HUES48 (cell line): ENCODE results near the gene CA9.
"Not testable (repeated sequence)": the region's sequence is repeated elsewhere in the genome, so short reads cannot be mapped to it uniquely, and the experiment has no call there.

ENCODE experiments used
- H3K27ac ChIP-seq: one replicate; pipeline ENCODE4 v1.7.0; 2013; ENCODE audit warnings: low read depth, low read length, inconsistent platforms
- H3K27me3 ChIP-seq: 2 replicates; pipeline ENCODE4 v1.6.1; 2013; ENCODE audit warnings: mild to moderate bottlenecking, low read length; ENCODE audit not compliant: control insufficient read depth, insufficient read depth
- H3K36me3 ChIP-seq: 2 replicates; pipeline ENCODE4 v1.6.1; 2013; ENCODE audit warnings: low read length; ENCODE audit not compliant: control insufficient read depth, insufficient read depth
- H3K4me1 ChIP-seq: 2 replicates; pipeline ENCODE4 v1.6.1; 2013; ENCODE audit warnings: mild to moderate bottlenecking, low read length; ENCODE audit not compliant: control insufficient read depth, insufficient read depth
- H3K4me3 ChIP-seq: 2 replicates; pipeline ENCODE4 v1.5.1; 2013; ENCODE audit warnings: mild to moderate bottlenecking, low read depth, low read length
- H3K9ac ChIP-seq: 2 replicates; pipeline ENCODE4 v1.6.1; 2013; ENCODE audit warnings: mild to moderate bottlenecking, low read depth, low read length, moderate library complexity
- H3K9me3 ChIP-seq: 2 replicates; pipeline ENCODE4 v1.6.1; 2013; ENCODE audit warnings: low read length; ENCODE audit not compliant: control insufficient read depth, insufficient read depth

CA9 gene

GRCh38 chr9:35673132-35674024 is at the start of gene CA9:
Gene CA9, plus strand, starts transcription at chr9:35673928. Its CDS starts 32 bp downstream, at chr9:35673960.
- Histone ChIP-seq H3K9ac (no peak within 1 kb of the TSS), H3K4me1 (no peaks in the 10 kb centered on the region), H3K27ac (no peak within 1 kb of the TSS), H3K27me3 (peaks cover 4% of the 10 kb centered on the region), H3K9me3 (no peaks in the 10 kb centered on the region), H3K4me3 (no peak within 1 kb of the TSS), H3K36me3 (no peaks in the 10 kb centered on the region)

- H3K9me3 ChIP-seq, result no peaks in the 10 kb centered on the region
- H3K4me3 ChIP-seq, result no peak overlapping the region
These were observed 46.2 kb upstream of the CA9 start for GRCh38 chr9:35627575-35627974.

GRCh38 chr9:35628389-35628991 is 45.2 kb upstream of the CA9 start:
- Histone ChIP-seq H3K36me3 (no peaks in the 10 kb centered on the region), H3K27me3 (no peaks in the 10 kb centered on the region), H3K4me1 (no peaks in the 10 kb centered on the region), H3K9ac (no peak overlapping the region), H3K4me3 (no peak overlapping the region), H3K9me3 (no peaks in the 10 kb centered on the region), H3K27ac (no peak overlapping the region)

More at GRCh38 chr9:35627575-35627974, 46.2 kb upstream of the CA9 start:
- Histone ChIP-seq H3K36me3 (no peaks in the 10 kb centered on the region), H3K9ac (no peak overlapping the region), H3K27ac (no peak overlapping the region), H3K4me1 (no peaks in the 10 kb centered on the region), H3K27me3 (no peaks in the 10 kb centered on the region)

GRCh38 chr9:35629597-35629996 is 44.1 kb upstream of the CA9 start:
- Histone ChIP-seq H3K9me3 (no peaks in the 10 kb centered on the region), H3K4me1 (no peaks in the 10 kb centered on the region), H3K4me3 (no peak overlapping the region), H3K36me3 (no peaks in the 10 kb centered on the region), H3K27ac (no peak overlapping the region), H3K27me3 (no peaks in the 10 kb centered on the region), H3K9ac (no peak overlapping the region)

GRCh38 chr9:35635730-35636129 is 38.0 kb upstream of the CA9 start:
- no peak overlapping the region for H3K9ac ChIP-seq
- H3K27ac ChIP-seq, result no peak overlapping the region
- no peaks in the 10 kb centered on the region for H3K36me3 ChIP-seq
- H3K4me3 ChIP-seq, result no peak overlapping the region
- no peaks in the 10 kb centered on the region for H3K27me3 ChIP-seq
- no peaks in the 10 kb centered on the region for H3K4me1 ChIP-seq
- no peaks in the 10 kb centered on the region for H3K9me3 ChIP-seq

- Histone ChIP-seq H3K9ac (no peak overlapping the region), H3K4me1 (no peaks in the 10 kb centered on the region), H3K27me3 (no peaks in the 10 kb centered on the region), H3K36me3 (no peaks in the 10 kb centered on the region), H3K27ac (no peak overlapping the region), H3K9me3 (no peaks in the 10 kb centered on the region), H3K4me3 (no peak overlapping the region)
These were observed 37.4 kb upstream of the CA9 start for GRCh38 chr9:35636135-35636876.

- not testable (repeated sequence) for H3K4me3 ChIP-seq, H3K9ac ChIP-seq, H3K27me3 ChIP-seq, H3K4me1 ChIP-seq, H3K36me3 ChIP-seq, H3K27ac ChIP-seq, H3K9me3 ChIP-seq
These were observed 36.9 kb upstream of the CA9 start for GRCh38 chr9:35636877-35637246.

GRCh38 chr9:35637427-35637955 is 36.2 kb upstream of the CA9 start:
- H3K27me3 ChIP-seq, H3K4me3 ChIP-seq, H3K9me3 ChIP-seq, H3K9ac ChIP-seq, H3K27ac ChIP-seq, H3K36me3 ChIP-seq, H3K4me1 ChIP-seq: not testable (repeated sequence)

GRCh38 chr9:35638751-35639150 is 35.0 kb upstream of the CA9 start:
- H3K27me3 ChIP-seq, H3K9me3 ChIP-seq, H3K4me3 ChIP-seq, H3K36me3 ChIP-seq, H3K4me1 ChIP-seq, H3K27ac ChIP-seq, H3K9ac ChIP-seq: not testable (repeated sequence)

GRCh38 chr9:35639225-35639624 is 34.5 kb upstream of the CA9 start:
- not testable (repeated sequence) for H3K27me3 ChIP-seq, H3K36me3 ChIP-seq, H3K9ac ChIP-seq, H3K4me1 ChIP-seq, H3K4me3 ChIP-seq, H3K9me3 ChIP-seq, H3K27ac ChIP-seq

GRCh38 chr9:35639631-35640030 is 34.1 kb upstream of the CA9 start:
- Histone ChIP-seq H3K9ac (no peak overlapping the region), H3K9me3 (no peaks in the 10 kb centered on the region), H3K4me3 (no peak overlapping the region), H3K4me1 (no peaks in the 10 kb centered on the region), H3K27ac (no peak overlapping the region), H3K36me3 (no peaks in the 10 kb centered on the region), H3K27me3 (no peaks in the 10 kb centered on the region)
